ENCODE measurements around the gene KDM4B.
"Not testable (repeated sequence)": the region's sequence is repeated elsewhere in the genome, so short reads cannot be mapped to it uniquely, and the experiment has no call there.

KDM4B gene

GRCh38 chr19:4969292-4969771, 419 bp downstream of the KDM4B start:
- no peak for DNase-seq

- DNase-seq: peak; percentile 25
Measured at GRCh38 chr19:4969772-4970531, 1.0 kb downstream of the KDM4B start.

DNA sequence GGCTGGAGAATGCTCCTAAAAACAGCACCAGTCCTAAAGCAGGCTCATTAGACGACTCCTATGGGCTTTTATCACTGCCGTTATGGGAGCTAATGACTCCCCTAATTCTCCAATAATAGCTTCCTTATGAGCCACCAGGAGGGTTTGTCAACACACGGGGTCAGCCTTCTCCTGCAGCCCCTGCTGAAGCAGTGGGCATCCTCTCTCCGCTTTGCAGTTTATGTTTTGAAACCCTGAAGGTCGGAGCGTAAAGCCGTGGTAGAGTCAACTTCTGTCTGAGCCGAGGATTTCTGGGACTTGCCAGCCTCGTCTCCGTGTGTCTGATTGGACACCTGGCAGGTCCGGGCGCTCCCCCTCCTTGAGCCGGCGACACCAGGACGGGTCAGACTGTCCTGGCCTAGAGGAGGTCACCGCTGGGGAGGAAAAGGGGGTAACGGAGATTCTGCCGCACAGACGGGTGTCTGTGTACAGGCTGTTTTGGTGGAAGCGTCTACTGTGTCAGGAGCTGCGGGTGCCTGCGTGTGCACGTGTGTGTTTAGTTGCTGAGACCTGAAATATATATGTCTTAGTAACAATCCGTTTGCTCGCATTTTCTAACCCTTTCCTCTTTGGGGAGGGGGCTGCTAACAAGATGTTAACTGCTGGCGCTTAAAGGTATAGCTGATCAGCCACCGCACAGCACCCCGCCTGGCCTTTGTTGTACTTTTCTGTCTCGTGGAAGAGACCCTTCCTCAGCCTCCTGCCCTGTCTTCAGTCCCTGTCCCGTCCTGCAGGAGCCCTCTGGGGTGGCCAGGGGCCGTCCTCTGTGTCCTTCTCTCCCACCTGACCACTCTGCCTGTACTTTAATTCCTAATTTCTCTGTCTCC, 1.9 kb downstream of the KDM4B start:
- no peak for DNase-seq

- DNase-seq: no peak
Measured at GRCh38 chr19:4971424-4971793, 2.5 kb downstream of the KDM4B start.

DNA sequence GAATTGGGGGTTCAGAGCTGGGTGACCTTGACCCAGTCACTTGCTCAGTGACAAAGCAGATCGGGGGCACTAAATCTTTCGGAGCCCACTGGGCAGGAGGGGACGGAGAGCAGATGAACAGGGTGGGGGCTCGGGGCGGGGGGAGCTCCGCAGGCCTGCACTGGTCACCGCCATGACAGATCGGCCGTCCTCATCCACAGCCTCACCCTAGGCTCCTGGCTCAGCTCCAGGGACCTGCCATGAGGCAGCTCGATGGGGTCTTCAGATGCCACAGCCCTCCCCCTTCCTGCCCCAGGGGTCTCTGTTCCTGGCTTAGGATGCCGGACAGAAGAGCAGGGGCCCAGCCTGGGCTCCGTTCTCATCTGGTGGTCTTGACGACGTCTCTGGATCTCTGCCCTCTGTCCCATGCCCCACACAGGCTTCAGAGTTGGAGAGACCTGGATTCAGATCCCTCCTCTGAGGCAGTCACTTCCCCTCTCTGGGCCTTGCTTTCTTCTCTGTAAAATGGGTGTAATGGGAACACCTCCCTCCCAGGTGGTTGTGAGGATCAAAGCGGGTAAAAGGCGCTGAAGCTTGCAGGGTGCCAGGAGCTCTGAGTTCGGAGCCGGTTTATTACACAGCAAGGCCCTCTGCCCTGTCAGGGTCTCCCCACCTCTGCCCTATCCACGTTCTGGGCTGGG, 3.0 kb downstream of the KDM4B start:
- DNase-seq: no peak

- peak; percentile 58 for DNase-seq
Measured at GRCh38 chr19:4972509-4973230, 3.8 kb downstream of the KDM4B start.

DNA sequence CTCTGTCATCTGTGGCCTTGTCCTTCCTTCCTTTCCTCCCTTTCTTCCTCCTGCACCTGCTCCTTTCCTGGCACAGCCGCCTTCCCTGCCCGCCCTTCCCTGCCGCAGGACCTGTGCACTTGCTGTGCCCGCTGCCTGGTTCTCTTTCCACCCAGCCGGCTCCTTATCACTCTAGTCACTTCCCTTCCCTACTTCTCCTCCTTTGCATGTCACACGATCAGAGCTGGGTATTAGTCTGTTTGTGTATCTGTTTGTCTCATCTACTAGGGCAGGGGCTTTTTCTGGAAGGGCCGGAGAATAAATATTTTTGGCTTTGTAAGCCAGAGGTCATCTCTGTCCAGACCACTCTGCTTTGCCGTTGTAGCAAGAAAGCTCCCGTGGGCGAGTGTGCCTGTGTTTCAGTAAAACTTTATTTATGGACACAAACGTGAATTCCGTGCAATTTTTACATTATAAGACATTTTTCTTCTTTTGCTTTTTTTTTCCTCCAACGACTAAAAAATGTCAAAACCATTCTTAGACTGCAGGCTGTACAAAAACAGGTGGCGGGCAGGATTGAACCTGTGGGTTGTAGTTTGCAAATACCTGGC, 6.1 kb downstream of the KDM4B start:
- no peak for DNase-seq

DNA sequence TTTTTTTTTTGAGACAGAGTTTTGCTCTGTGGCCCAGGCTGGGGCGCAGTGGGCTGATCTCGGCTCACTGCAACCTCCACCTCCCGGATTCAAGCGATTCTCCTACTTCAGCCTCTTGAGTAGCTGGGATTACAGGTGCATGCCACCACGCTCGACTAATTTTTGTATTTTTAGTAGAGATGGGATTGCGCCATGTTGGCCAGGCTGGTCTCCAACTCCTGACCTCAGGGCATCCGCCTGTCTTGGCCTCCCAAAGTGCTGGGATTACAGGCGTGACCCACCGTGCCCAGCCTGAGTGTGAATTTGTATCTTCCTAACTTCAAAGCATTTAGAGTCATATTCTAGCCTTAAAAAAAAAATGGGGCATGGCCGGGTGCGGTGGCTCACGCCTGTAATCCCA, 6.7 kb downstream of the KDM4B start:
- DNase-seq: not testable (repeated sequence)

DNA sequence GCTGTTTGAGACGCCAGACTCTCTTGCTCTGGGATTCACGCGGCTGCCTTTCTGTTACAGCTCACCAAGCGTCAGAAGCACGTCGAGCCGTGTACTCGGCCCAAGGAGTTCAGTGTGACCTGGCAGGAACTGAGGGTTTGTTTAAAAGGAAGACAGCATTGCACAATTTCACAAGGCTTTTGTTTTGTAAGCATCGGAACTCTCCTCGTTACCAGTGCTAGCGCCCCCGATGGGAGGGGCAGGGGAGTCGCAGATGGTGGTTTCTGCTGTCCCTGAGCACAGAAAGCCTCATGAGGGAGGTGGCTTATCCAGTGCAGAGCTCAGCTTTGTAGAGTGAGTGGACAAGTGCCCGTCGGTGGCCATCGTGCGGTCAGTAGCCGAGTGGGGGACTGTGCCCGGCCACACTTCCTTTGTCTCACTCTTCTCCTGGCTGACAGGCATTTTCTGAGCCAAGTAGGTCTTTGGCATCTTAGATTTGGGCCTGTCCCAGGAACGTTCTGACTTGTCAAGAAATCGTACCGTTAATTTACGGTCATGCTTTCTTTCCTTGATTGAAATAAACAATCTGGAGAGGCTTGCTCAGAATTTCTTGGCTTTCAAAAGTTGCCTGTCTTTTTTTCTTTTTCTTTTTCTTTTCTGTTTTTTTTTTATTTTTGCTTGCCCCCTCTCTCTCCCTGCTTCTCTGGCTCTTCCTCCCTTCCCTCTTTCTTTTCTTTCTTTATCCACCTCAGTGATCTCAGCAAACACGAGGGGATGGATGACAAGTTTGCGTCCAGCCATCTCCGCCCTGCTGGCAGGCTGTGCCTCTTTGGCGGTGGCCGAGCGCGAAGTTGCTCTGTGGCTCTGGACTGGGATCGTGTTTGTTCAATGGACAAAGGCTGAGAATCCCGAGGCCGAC, 7.7 kb downstream of the KDM4B start:
- peak; percentile 98 for DNase-seq

DNA sequence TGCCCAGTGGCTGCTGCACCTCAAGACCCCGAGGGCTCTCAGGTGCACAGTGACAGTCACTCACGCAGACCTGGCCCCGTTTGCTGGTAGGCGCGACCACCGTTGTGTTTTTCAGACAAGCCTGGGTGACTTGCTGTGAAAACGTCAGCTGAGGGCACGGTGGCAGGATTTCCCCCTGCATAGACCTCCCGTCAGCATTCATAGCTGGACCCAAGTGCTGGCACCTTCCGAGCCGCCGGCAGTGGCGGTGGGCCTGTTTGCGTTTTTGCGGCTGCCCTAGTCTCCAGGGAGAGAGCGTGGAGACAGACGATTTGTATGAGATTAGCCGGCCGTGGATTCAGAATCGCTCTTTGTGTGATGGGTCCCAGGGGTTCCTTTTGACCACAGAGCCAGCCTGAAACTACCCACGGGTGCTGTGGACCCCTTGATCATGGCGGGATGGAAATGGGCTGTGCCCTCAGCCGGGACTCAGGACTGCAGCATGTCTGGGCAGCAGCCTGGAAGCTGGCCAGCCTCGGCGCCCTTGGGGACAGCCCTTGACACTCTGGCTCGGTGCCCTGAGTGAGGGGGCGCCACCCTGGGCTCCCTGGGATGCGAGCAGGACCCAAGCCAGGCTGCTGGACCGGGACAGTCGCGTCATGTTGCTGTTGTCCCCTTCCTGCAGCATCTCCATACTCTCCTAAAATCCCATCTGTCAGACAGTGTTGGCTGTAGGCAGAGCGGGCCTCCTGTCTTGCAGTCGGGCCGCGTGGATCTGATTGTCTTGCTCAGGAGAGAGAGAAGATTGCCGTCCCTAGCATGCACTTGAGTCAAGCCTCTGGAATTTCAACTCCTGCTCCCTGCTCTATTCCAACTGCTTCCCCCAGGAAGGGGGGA, 8.6 kb downstream of the KDM4B start:
- DNase-seq: peak; percentile 94

GRCh38 chr19:4979211-4979807, 10.4 kb downstream of the KDM4B start:
- DNase-seq: no peak

GRCh38 chr19:4980067-4980466, 11.2 kb downstream of the KDM4B start:
- peak; percentile 1 for DNase-seq

GRCh38 chr19:4980838-4981680, 12.1 kb downstream of the KDM4B start:
- no peak for DNase-seq

DNA sequence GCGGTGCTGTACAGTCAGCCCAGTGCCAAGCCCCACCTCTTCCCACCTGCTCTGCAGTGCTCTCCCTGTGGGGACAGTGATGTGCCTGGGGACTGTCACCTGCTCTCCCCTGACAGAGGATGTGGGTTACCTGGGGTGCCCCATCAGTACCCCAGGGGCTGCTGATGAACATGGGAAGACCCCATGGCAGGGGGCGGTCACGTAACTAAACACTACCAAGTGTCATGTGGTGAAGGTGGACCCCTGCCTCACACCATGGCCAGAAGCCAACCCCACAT, 12.7 kb downstream of the KDM4B start:
- DNase-seq: no peak

DNA sequence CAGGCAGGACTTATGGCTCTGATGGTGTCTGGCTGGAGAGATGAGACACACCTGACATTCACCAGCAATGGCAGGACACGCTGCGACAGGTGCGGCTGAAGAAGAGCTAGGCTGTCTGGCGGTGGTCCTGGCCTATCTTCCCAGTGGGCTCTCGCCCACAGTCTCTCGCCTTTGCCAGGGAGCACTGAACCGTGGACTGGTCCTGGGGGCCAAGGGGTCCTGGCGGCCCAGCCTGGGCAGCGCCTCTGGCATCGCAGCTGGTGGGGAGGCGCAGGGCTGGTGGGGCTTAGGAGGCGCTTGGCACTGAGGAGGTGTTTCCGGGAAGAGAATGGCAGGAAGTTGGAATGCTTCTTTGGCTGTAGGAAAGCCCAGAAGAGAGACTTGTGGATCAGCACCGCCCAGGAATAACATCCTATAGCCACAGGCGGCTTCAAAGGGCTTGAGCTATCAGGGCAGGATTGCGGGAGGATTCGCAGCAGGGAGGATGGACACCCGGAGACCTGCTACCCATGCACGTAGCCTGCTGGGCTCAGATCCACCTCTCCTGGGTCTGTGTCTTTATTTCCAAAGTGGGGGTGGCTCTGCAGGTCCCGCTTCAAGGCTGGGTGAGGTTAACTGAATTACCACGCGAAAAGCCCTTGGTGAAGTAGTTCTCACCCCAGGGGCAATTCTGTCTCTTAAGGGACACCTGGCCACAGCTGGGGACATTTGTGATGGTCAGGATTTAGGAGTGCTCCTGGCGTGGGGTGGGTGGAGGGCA, 14.6 kb downstream of the KDM4B start:
- no peak for DNase-seq

DNA sequence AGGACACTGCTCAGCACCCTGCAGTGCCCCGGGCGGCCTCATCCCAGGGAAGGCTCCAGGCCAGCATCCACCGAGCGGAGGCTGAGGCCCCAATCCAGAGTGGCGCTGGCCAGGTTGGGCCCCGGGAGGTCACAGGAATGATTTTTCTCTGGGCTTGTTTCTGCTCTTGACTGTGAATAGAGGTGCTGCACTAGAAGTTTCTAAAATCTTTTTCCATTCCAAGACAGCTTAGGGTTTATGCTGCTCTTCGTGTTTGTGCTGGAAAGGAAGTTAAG, 15.1 kb downstream of the KDM4B start:
- DNase-seq: no peak

- no peak for DNase-seq
Measured at GRCh38 chr19:4984438-4984990, 15.6 kb downstream of the KDM4B start.

DNA sequence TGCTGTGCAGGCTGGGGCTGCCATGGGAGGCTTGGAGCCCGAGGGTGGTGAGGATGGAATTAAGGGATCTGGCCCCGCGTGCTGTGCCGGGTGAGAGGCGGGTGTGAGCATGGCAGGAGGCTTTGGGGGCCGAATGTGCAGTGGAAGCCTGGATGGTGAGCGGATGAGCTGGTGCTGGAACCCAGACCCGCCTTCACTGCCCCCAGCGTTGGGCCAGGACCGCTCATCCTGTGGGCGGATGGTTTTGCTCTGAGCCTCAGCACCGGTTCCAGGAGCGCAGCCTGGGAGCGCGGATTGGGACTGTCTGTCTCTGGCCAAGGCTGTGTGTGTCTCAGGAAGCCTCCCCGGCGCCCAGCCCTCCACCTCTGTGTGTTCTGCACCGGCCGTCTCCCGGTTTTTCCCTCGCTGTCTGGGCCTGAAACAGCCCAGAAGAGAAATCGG, 16.7 kb downstream of the KDM4B start:
- DNase-seq: no peak
